ENCODE results near the gene KIAA1217. TPM values are rescaled to one million over a fixed set of nuclear protein-coding genes. Genes with fewer than 3 reads are reported as not detected.

KIAA1217 gene, protein sequence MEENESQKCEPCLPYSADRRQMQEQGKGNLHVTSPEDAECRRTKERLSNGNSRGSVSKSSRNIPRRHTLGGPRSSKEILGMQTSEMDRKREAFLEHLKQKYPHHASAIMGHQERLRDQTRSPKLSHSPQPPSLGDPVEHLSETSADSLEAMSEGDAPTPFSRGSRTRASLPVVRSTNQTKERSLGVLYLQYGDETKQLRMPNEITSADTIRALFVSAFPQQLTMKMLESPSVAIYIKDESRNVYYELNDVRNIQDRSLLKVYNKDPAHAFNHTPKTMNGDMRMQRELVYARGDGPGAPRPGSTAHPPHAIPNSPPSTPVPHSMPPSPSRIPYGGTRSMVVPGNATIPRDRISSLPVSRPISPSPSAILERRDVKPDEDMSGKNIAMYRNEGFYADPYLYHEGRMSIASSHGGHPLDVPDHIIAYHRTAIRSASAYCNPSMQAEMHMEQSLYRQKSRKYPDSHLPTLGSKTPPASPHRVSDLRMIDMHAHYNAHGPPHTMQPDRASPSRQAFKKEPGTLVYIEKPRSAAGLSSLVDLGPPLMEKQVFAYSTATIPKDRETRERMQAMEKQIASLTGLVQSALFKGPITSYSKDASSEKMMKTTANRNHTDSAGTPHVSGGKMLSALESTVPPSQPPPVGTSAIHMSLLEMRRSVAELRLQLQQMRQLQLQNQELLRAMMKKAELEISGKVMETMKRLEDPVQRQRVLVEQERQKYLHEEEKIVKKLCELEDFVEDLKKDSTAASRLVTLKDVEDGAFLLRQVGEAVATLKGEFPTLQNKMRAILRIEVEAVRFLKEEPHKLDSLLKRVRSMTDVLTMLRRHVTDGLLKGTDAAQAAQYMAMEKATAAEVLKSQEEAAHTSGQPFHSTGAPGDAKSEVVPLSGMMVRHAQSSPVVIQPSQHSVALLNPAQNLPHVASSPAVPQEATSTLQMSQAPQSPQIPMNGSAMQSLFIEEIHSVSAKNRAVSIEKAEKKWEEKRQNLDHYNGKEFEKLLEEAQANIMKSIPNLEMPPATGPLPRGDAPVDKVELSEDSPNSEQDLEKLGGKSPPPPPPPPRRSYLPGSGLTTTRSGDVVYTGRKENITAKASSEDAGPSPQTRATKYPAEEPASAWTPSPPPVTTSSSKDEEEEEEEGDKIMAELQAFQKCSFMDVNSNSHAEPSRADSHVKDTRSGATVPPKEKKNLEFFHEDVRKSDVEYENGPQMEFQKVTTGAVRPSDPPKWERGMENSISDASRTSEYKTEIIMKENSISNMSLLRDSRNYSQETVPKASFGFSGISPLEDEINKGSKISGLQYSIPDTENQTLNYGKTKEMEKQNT (N-terminal part only)
- total RNA-seq (2021): 17.2 and 18.6 TPM in 2 replicates
- long read RNA-seq, partial matches to known transcripts: 29 of 38 reads
- long read RNA-seq, other reads (novel, unspliced or antisense): 9 of 38 reads

DNA sequence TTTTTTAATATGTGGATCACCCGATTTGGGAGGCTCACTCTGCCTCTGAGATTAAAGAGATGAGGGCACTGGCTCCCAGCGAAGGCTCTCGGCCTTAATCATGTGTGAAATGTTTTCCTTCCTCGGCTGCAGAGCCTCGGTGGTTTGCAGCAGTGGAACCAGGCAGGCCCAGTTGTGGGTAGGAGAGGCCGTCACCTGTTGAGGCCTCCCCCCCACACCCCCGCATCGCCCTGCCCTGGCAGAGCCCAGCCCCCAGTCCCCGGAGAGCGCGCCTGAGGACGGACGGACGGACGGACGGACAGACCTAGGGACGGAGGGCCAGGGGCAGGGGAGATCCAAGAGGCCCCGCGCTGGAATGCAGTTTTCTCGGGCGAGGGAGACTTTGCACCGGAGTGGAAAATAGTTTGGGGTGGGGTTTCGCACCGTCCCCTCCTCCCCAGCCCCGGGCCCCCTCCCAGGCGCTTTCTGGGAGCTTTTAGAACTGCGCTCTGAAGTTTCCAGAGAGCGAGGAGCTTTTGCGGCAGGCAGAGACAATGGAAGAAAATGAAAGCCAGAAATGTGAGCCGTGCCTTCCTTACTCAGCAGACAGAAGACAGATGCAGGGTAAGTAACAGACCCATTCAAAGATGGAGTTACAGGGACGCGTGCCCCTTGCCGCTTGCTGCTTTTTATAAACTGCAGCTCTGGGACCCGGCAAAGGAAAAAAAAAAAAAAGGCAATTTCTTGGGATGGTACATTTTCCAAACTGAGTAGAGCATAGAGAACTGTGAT, at the start of gene KIAA1217:
TSS of gene KIAA1217 (plus strand) at position 478 of the 771 bp plus-strand sequence. CDS start at position 534, 56 bp downstream.
- Mint-ChIP-seq H3K4me1 (peaks cover 55 to 66% of the 10 kb centered on the region in 2 experiments), H3K36me3 (ENCODE audit: insufficient read depth in 1 of 3, low read depth in 3 of 3) (peaks cover 4 to 9% (median 7%) of the 10 kb centered on the region in 3 experiments; a peak in 6 of 7 replicates), H3K27ac (peak within 1 kb of the TSS; percentile 89 to 96 (median 89)), H3K9me3 (peaks cover 2 to 3% of the 10 kb centered on the region in 2 experiments; a peak in 4 of 5 replicates), H3K4me3 (peak within 1 kb of the TSS; percentile 87), H3K27me3 (ENCODE audit: low read depth) (no peaks in the 10 kb centered on the region; the same call in 1 of the 2 replicates)
- peaks cover 10% of the 10 kb centered on the region for H3K23me2 ChIP-seq (ENCODE audit: insufficient read length, low read depth, low read length, poor library complexity, severe bottlenecking)
- no peak within 1 kb of the TSS for H3T11ph ChIP-seq (ENCODE audit: low read length)
- peak within 1 kb of the TSS; percentile 13 for H3K9ac ChIP-seq (ENCODE audit: extremely low read depth, insufficient read length, low read length)
- peak within 1 kb of the TSS; percentile 43 for H3K18ac ChIP-seq (ENCODE audit: insufficient read length, low read depth, low read length)
- no CpG with 5 or more reads among the region's 34 CpGs for WGBS (ENCODE audit: extremely low coverage, insufficient read length, low lambda C conversion rate)
- peak within 1 kb of the TSS; percentile 73 for H3K4me2 ChIP-seq (ENCODE audit: insufficient read depth, insufficient read length, low read length)
- peaks cover 5% of the 10 kb centered on the region; the same call in 1 of the 2 replicates for H3K4me1 ChIP-seq (ENCODE audit: insufficient read depth, low read length)
- H4K8ac ChIP-seq (replicated peaks; ENCODE audit: insufficient read length, low read depth, low read length): no peak within 1 kb of the TSS
- H2BK15ac ChIP-seq (ENCODE audit: low read depth, low read length): no peak within 1 kb of the TSS
- H4K91ac ChIP-seq (ENCODE audit: insufficient read length, low read depth, low read length): no peak within 1 kb of the TSS
- no peak within 1 kb of the TSS for H2BK20ac ChIP-seq (ENCODE audit: low read depth, low read length, poor library complexity, severe bottlenecking)
- H3K27me3 ChIP-seq (ENCODE audit: insufficient read depth, low read length): no peaks in the 10 kb centered on the region
- no peak within 1 kb of the TSS for H4K5ac ChIP-seq (ENCODE audit: insufficient read length, low read depth, low read length)
- H3K4ac ChIP-seq (ENCODE audit: low read depth, low read length): no peak within 1 kb of the TSS
- no peak within 1 kb of the TSS for H2AK5ac ChIP-seq (ENCODE audit: insufficient read length, low read length)
- no peaks in the 10 kb centered on the region for H3K9me3 ChIP-seq (ENCODE audit: control insufficient read depth, low read depth, low read length)
- H4K20me1 ChIP-seq (ENCODE audit: control insufficient read depth, insufficient read depth, insufficient read length): no peaks in the 10 kb centered on the region
- H3K14ac ChIP-seq (ENCODE audit: insufficient read depth, low read length): peak within 1 kb of the TSS; percentile 25; the same call in 1 of the 2 replicates
- no peak within 1 kb of the TSS for H2AFZ ChIP-seq (ENCODE audit: low read length)
- no peaks in the 10 kb centered on the region for H3K79me2 ChIP-seq (ENCODE audit: insufficient read depth, low read length)
- DNase-seq: peak; percentile 53
- TF ChIP-seq, protein P1, sequence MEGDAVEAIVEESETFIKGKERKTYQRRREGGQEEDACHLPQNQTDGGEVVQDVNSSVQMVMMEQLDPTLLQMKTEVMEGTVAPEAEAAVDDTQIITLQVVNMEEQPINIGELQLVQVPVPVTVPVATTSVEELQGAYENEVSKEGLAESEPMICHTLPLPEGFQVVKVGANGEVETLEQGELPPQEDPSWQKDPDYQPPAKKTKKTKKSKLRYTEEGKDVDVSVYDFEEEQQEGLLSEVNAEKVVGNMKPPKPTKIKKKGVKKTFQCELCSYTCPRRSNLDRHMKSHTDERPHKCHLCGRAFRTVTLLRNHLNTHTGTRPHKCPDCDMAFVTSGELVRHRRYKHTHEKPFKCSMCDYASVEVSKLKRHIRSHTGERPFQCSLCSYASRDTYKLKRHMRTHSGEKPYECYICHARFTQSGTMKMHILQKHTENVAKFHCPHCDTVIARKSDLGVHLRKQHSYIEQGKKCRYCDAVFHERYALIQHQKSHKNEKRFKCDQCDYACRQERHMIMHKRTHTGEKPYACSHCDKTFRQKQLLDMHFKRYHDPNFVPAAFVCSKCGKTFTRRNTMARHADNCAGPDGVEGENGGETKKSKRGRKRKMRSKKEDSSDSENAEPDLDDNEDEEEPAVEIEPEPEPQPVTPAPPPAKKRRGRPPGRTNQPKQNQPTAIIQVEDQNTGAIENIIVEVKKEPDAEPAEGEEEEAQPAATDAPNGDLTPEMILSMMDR (conservative IDR thresholded peaks at IDR 0.05): no peak
- H3K79me1 ChIP-seq (ENCODE audit: insufficient read depth, low read depth, low read length, poor library complexity, severe bottlenecking): no peaks in the 10 kb centered on the region
- H2BK12ac ChIP-seq (ENCODE audit: insufficient read length, low read depth, low read length): no peak within 1 kb of the TSS
- no peak within 1 kb of the TSS for H3K56ac ChIP-seq (ENCODE audit: insufficient read length, low read depth, low read length)
- H3K23ac ChIP-seq (ENCODE audit: insufficient read length, low read depth, low read length): no peak within 1 kb of the TSS
- no peak within 1 kb of the TSS for H2BK5ac ChIP-seq (ENCODE audit: insufficient read length, low read length)
- H3K27ac ChIP-seq (ENCODE audit: insufficient read length, low read depth, low read length): no peak within 1 kb of the TSS
- no peak within 1 kb of the TSS for H2BK120ac ChIP-seq (ENCODE audit: low read depth, low read length, poor library complexity, severe bottlenecking)

Measured in H9 (cell line).